ENCODE results near the gene RPL28.

RPL28 gene

DNA sequence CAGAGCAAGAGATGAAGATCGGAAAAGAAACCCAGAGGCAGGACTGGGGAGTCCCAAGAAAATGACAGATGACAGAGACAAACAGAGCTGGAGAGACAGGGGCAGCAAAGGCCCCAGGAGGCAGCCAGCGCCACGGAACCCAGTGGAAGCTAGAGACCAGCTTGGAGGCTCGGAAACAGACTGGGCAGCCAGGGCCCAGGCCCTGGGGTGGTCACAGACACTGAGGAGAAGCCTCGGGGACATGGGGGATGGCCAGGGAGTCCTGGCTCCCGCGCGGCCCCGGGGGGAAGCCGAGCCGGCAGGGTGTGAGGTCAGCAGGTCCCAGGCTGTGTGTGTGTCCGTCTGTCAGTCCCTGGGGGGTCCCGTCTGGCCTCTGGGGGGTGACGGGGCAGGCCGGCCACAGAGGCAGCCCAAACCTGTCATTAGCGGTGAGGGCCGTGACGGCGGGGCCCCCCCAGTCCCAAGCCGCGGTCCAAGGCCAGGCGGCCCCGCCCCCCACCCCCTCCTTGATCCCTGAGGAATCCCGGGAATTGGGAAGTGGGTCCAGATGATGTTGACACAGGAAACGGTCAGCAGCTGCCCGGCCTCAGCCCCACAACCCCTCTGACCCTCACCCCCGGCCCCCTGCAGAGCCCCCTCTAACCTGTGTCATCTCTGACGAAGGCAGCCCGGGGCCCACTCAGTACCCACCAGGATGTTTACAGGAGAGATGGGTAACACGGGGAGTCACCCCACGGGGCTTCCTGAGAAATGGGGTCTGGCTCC, 11.6 kb upstream of the RPL28 start:
- no peak for DNase-seq

- no peak for DNase-seq
Measured at GRCh38 chr19:55376241-55376933, 9.3 kb upstream of the RPL28 start, which contains the start of gene TMEM190. Gene TMEM190, plus strand, starts transcription at chr19:55376826. Its CDS starts 28 bp downstream, at chr19:55376854.

DNA sequence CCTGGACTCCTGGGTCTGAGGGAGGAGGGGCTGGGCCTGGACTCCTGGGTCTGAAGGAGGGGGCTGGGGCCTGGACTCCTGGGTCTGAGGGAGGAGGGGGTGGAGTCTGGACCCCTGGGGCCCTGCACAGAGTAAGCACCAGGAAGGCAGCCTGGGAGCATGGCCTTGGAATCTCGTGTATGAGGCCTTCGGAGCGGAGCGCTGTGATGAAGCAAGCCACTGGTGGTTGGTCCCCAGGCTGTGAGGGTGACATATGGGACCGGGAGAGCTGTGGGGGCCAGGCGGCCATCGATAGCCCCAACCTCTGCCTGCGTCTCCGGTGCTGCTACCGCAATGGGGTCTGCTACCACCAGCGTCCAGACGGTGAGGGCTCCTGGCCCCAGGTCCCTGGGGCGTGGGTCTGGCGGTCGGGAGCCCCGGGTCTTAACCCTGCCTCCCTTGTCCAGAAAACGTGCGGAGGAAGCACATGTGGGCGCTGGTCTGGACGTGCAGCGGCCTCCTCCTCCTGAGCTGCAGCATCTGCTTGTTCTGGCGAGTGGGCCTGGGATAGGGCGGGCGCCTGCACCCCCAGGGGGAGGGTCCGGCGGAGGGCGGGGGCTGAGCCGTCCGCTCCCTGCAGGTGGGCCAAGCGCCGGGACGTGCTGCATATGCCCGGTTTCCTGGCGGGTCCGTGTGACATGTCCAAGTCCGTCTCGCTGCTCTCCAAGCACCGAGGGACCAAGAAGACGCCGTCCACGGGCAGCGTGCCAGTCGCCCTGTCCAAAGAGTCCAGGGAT, 8.2 kb upstream of the RPL28 start:
- no peak for DNase-seq

DNA sequence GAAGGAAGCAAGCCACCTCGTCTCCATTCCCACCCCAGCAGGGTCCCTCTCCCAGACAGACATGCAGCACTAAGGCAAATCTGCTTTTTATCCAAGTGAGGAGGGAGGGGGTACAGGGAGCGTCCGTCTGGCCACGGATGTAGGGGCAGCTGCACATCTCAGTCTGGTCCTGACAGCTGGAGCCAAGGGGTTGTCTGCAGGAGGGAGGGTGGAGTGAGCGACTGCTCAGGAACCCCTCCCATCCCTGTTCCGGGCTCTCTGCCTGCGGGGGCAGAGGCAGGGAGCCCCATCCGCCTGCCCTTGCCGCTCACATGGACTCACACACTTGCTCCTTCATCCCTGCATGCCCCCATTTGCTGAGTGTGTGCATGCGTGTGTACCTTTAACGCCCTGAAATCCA, 6.6 kb upstream of the RPL28 start:
- DNase-seq: no peak

- no peak for DNase-seq
Measured at GRCh38 chr19:55382013-55382412, 3.7 kb upstream of the RPL28 start.

DNA sequence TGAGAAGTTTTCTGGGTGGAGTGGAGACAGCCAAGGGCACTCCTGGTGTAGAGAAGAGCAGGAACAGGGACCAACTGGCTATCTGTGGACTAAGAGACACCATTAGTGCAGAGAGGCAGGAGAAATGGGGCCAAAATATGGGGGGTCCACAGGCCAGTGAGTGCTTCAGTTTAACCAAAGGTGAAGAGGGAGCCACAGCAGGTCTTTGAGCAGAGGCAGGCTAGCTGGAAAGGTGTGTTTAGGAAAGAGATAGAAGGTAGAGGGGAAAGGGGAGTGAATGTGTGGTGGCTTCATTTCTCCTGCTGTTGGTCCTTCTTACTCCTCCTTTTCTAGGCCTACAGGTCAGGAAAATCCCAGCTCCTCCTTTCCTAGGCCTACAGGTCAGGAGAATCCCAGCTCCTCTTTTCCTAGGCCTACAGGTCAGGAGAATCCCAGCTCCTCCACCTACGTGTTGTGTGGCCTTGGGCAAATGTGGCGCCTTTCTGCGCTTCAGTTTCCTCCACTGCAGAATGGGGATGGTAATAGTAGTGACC, 3.1 kb upstream of the RPL28 start:
- DNase-seq: no peak

- DNase-seq: peak; percentile 80
Measured at GRCh38 chr19:55383279-55384130, 2.2 kb upstream of the RPL28 start.

GRCh38 chr19:55384131-55384919, 1.4 kb upstream of the RPL28 start, which contains the start of gene TMEM238:
Gene TMEM238, minus strand, starts transcription at chr19:55384292. Its CDS starts 33 bp downstream, at chr19:55384259.
- DNase-seq: peak; percentile 79

GRCh38 chr19:55384920-55385723, 610 bp upstream of the RPL28 start:
- DNase-seq: peak; percentile 97

DNA sequence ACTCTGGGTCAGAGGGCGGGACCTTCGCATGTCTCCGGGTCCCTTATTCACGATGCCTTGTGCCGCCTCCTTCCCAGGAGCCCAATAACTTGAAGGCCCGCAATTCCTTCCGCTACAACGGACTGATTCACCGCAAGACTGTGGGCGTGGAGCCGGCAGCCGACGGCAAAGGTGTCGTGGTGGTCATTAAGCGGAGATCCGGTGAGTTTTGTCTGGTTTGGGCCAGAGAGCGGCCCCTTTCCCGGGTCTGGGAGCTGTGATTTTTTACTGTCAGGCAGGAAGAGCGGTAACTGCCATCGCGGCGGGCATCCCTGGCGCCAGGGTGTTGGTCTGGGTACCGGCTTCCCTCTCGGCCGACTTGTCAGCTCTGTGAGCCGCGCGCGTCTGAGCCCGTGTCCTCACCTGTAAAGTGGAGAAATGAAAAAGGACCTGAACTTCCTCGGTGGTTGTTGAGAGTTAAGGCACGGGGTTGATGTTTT, 800 bp downstream of the RPL28 start:
- DNase-seq: peak; percentile 82

- DNase-seq: no peak
Measured at GRCh38 chr19:55387736-55388497, 2.2 kb downstream of the RPL28 start.

- DNase-seq: no peak
Measured at GRCh38 chr19:55389386-55390317, 3.9 kb downstream of the RPL28 start.

DNA sequence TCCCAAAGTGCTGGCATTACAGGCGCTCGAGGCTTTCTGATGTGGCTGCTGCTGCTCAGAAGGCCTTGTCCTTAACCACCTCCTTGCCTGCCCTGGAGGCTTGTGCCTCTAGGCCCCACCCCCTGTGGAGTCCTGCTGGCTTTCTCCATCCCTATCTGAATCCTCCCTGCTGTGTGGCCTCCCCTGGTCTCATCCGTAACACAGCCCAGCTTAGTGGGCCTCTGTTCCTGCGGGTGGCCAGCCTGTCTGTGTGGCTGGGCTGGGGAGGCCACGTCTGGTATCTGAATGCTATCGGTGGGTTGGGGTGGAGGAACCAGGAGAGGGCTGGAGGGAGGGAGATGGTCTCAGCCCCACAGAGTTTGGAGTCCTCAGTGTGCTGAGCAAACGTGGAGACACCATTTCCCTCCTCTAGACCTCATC, 4.7 kb downstream of the RPL28 start:
- DNase-seq: no peak

- no peak for DNase-seq
Measured at GRCh38 chr19:55391191-55391670, 5.5 kb downstream of the RPL28 start.

DNA sequence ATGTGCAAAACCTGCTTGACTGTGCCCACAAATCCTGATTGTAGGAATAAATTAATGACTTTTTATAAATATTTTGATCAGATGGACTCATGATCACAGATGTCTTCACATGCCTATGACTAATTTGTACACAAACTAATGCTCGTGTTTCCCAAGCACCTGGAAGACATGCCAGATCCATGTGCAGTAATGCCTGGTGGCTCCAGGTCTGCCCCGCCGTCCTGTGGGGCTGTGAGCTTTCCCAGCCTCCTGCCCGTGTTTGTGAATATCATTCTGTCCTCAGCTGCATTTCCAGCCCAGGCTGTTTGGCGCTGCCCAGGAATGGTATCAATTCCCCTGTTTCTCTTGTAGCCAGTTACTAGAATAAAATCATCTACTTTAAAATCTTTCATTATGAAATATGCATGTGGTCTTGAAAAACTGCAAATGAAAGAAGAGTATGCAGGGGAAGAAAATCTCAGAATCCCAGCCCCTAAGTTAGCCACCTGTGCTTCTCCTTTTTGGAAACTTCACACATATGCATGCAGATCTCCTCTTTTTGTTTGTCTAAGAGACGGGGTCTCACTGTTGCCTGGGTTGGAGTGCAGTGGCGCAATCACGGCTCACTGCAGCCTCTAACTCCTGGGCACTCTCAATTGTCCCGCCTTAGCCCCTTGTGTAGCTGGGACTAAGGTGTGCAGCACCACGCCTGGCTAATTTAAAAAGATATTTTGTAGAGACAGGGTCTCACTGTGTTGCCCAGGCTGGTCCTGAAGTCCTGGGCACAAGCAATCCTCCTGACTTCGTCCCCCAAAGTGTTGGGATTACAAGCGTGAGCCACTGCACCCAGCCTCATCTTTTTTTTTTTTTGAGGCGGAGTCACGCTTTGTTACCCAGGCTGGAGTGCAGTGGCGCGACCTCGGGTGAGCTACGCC, 6.2 kb downstream of the RPL28 start:
- DNase-seq: no peak

DNA sequence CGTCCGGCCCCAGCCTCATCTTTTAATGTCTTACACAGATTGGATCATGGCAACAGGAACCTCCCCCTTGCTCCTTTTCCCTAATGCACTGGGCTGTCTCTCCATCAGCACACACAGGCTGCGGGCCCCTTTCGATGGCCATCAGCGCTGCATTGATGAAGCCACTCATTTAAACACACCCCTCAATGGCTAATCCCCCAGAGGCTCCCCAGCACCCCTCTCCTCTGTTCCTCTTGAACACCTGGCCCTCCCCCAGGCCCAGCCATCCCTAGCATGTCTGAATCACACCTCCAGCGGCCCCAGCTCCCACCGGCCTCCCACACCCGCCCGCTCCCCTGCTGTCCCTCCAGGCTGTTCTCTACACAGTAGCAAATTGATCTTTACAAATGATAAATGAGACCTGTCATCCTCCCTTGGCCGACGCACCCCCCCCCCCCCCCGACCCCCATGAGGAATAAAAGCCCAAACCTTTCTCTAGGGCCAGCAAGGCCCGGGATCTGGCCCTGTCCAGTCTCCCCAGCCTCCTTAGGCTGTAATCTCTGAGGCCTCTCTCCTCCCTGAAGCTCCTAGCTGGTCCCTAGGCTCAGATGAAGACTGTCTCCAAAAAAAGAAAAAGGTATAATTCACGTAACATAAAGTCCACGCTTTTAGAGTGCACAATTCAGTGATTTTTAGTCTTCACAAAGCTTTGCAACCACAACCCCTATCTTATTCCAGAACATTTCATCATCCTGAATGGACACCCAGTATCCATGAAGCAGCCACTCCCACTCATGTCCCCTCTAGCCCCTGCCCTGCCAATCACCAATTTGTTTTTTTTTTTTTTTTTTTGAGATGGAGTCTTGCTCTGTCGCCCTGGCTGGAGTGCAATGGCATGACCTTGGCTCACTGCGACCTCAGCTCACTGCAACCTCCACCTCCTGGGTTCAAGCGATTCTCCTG, 7.4 kb downstream of the RPL28 start:
- DNase-seq: no peak

Data from activated effector memory CD4-positive, alpha-beta T cell treated with anti-CD3 and anti-CD28 coated beads, Interleukin-2, amount 50 U/mL, for 16 hours (primary cell).